H1 (cell line): ENCODE results near the gene PRR7. TPM values are rescaled to one million over a fixed set of nuclear protein-coding genes. Genes with fewer than 3 reads are reported as not detected.

Experiments used
- CTCF ChIA-PET: fragments of 300-600 bp; sonication (Branson Sonifier 250); formaldehyde crosslinking; loops from one replicate; lab custom pipeline; 2021; ENCODE audit not compliant: partially characterized antibody; lab: Charles Lee
- POLR2A ChIA-PET: fragments of 300-600 bp; sonication (Branson Sonifier 250); formaldehyde crosslinking; loops from one replicate; lab custom pipeline; 2021; ENCODE audit warnings: inconsistent platforms; ENCODE audit not compliant: partially characterized antibody; lab: Charles Lee
- DNase-seq, 2 experiments: peaks; one replicate each; pipeline versions ENCODE4 v3.0.0 to v3.0.0-alpha.2; 2010 to 2022; ENCODE audit warnings: low spot score in 2 of 2, low read depth in 1 of 2, mixed read lengths in 1 of 2
- FAIRE-seq: peaks from 2 replicates; lab custom pipeline; 2011; peaks lifted over from hg19 to GRCh38; lab: Jason Lieb, UNC
- H2AFZ ChIP-seq: 2 replicates; pipeline ENCODE4 v1.8.1; 2012; ENCODE audit warnings: low read length, inconsistent platforms
- H2AK5ac ChIP-seq: 2 replicates; pipeline ENCODE4 v1.6.1; 2013; ENCODE audit warnings: low read depth, low read length
- H2BK120ac ChIP-seq: replicated peaks from 2 replicates; pipeline ENCODE3; 2013; ENCODE audit warnings: low read depth, low read length, inconsistent platforms
- H2BK12ac ChIP-seq: 2 replicates; pipeline ENCODE4 v1.6.1; 2013; ENCODE audit warnings: low read depth, low read length
- H2BK15ac ChIP-seq: 2 replicates; pipeline ENCODE4 v1.6.1; 2013; ENCODE audit warnings: low read length
- H2BK20ac ChIP-seq: 2 replicates; pipeline ENCODE4 v1.6.1; 2013; ENCODE audit warnings: low read length
- H2BK5ac ChIP-seq: 2 replicates; pipeline ENCODE4 v1.6.1; 2013; ENCODE audit warnings: low read depth, low read length
- H3K14ac ChIP-seq: 2 replicates; pipeline ENCODE4 v1.6.1; 2013; ENCODE audit warnings: inconsistent platforms; ENCODE audit not compliant: insufficient read length
- H3K18ac ChIP-seq: 2 replicates; pipeline ENCODE4 v1.6.1; 2013; ENCODE audit warnings: low read length; ENCODE audit errors: extremely low read depth
- H3K23ac ChIP-seq: 2 replicates; pipeline ENCODE4 v1.6.1; 2013; ENCODE audit warnings: inconsistent platforms; ENCODE audit not compliant: insufficient read length
- H3K23me2 ChIP-seq: 2 replicates; pipeline ENCODE4 v1.6.1; 2013; ENCODE audit warnings: low read depth, low read length
- H3K27ac ChIP-seq: 2 replicates; pipeline ENCODE4 v1.6.1; 2011; ENCODE audit warnings: low read depth, low read length, inconsistent platforms
- H3K27me3 ChIP-seq, 4 experiments: replicated peaks in 1 of 4; 1 replicate in 1 of 4; 2 replicates in 3 of 4; pipeline versions ENCODE4 v1.6.1 to v1.8.1; 2011 to 2013; ENCODE audit warnings: low read length in 3 of 4, mild to moderate bottlenecking in 3 of 4, inconsistent platforms in 2 of 4, mixed read lengths in 2 of 4, moderate library complexity in 1 of 4; ENCODE audit not compliant: control insufficient read depth in 3 of 4, insufficient read depth in 3 of 4; ENCODE audit errors: extremely low read depth in 1 of 4
- H3K36me3 ChIP-seq, 4 experiments: 2 replicates each; pipeline versions ENCODE4 v1.6.1 to v1.8.1; 2011 to 2013; ENCODE audit warnings: mild to moderate bottlenecking in 4 of 4, low read length in 3 of 4, moderate library complexity in 2 of 4, control low read depth in 1 of 4, inconsistent platforms in 1 of 4; ENCODE audit not compliant: insufficient read depth in 4 of 4, control insufficient read depth in 2 of 4
- H3K4ac ChIP-seq: replicated peaks from 2 replicates; pipeline ENCODE3; 2013; ENCODE audit warnings: low read length, low read depth, mixed read lengths, inconsistent platforms; ENCODE audit not compliant: insufficient read length
- H3K4me1 ChIP-seq, 4 experiments: replicated peaks in 1 of 4; 1 replicate in 1 of 4; 2 replicates in 3 of 4; pipeline versions ENCODE4 v1.6.1 to v1.8.1; 2011 to 2013; ENCODE audit warnings: low read length in 3 of 4, inconsistent platforms in 2 of 4, mixed read lengths in 1 of 4; ENCODE audit not compliant: insufficient read depth in 4 of 4, control insufficient read depth in 3 of 4
- H3K4me2 ChIP-seq, 2 experiments: 2 replicates each; pipeline versions ENCODE4 v1.6.1 to v1.8.1; 2011 to 2013; ENCODE audit warnings: low read depth in 2 of 2, low read length in 2 of 2, control low read depth in 1 of 2, inconsistent platforms in 1 of 2, mild to moderate bottlenecking in 1 of 2; ENCODE audit not compliant: insufficient read depth in 1 of 2
- H3K4me3 ChIP-seq, 4 experiments: fragments of 200-600, 300-600 bp in 1 of 4; sonication (generic), shearing (Covaris generic), sonication (Bioruptor Twin) in 1 of 4; 2 replicates each; pipeline versions ENCODE4 v1.5.1 to v1.8.1; 2011 to 2016; ENCODE audit warnings: low read length in 4 of 4, low read depth in 3 of 4, control low read depth in 2 of 4, inconsistent platforms in 2 of 4, mild to moderate bottlenecking in 2 of 4, mixed read lengths in 1 of 4, moderate library complexity in 1 of 4; ENCODE audit not compliant: insufficient read depth in 2 of 4; ENCODE audit errors: extremely low read depth in 1 of 4
- H3K56ac ChIP-seq: replicated peaks from 2 replicates; pipeline ENCODE3; 2013; ENCODE audit warnings: low read depth, mild to moderate bottlenecking, mixed read lengths, low read length, inconsistent platforms; ENCODE audit not compliant: insufficient read length
- H3K79me1 ChIP-seq: 2 replicates; pipeline ENCODE4 v1.6.1; 2013; ENCODE audit warnings: low read depth, low read length, control low read depth
- H3K79me2 ChIP-seq, 2 experiments: 2 replicates each; pipeline versions ENCODE4 v1.6.1 to v1.8.1; 2012 to 2013; ENCODE audit warnings: low read length in 2 of 2, mild to moderate bottlenecking in 2 of 2, inconsistent platforms in 1 of 2; ENCODE audit not compliant: insufficient read depth in 2 of 2, control insufficient read depth in 1 of 2
- H3K9ac ChIP-seq, 4 experiments: replicated peaks in 1 of 4; 1 replicate in 1 of 4; 2 replicates in 3 of 4; pipeline versions ENCODE4 v1.6.1 to v1.8.1; 2011 to 2013; ENCODE audit warnings: low read depth in 3 of 4, low read length in 3 of 4, control low read depth in 2 of 4, mild to moderate bottlenecking in 2 of 4, moderate library complexity in 2 of 4, inconsistent platforms in 1 of 4; ENCODE audit errors: extremely low read depth in 1 of 4
- H3K9me3 ChIP-seq, 2 experiments: 2 replicates each; pipeline versions ENCODE4 v1.6.1 to v1.8.1; 2012 to 2013; ENCODE audit warnings: mild to moderate bottlenecking in 2 of 2, moderate library complexity in 2 of 2, control low read depth in 1 of 2, inconsistent platforms in 1 of 2, low read depth in 1 of 2, low read length in 1 of 2, mixed read lengths in 1 of 2; ENCODE audit not compliant: insufficient read depth in 2 of 2
- H4K20me1 ChIP-seq, 2 experiments: replicated peaks in 1 of 2; 2 replicates each; pipeline versions ENCODE3 to v1.8.1; 2011 to 2013; ENCODE audit warnings: inconsistent platforms in 2 of 2, low read length in 2 of 2, mild to moderate bottlenecking in 1 of 2; ENCODE audit not compliant: insufficient read depth in 2 of 2, control insufficient read depth in 1 of 2
- H4K5ac ChIP-seq: 2 replicates; pipeline ENCODE4 v1.6.1; 2013; ENCODE audit warnings: low read length, low read depth, mixed read lengths, inconsistent platforms; ENCODE audit not compliant: insufficient read length
- H4K8ac ChIP-seq: 2 replicates; pipeline ENCODE4 v1.8.0; 2013; ENCODE audit warnings: mild to moderate bottlenecking, moderate library complexity, low read length, inconsistent platforms; ENCODE audit not compliant: insufficient read depth; ENCODE audit errors: extremely low read depth
- H4K91ac ChIP-seq: replicated peaks from 2 replicates; pipeline ENCODE3; 2013; ENCODE audit warnings: low read length, mixed read lengths, inconsistent platforms; ENCODE audit not compliant: insufficient read length
- ASH2L ChIP-seq: fragments of 200-600, 300-600 bp; sonication (generic); IDR thresholded peaks from one replicate; pipeline ENCODE4 v1.7.1; 2017; ENCODE audit warnings: low read length
- BRCA1 ChIP-seq: IDR thresholded peaks from 2 replicates; pipeline ENCODE4 v1.6.1; 2012; ENCODE audit warnings: low read depth, low read length, improper control_type of control experiment
- CEBPB ChIP-seq: IDR thresholded peaks from 2 replicates; pipeline ENCODE4 v1.6.1; 2012; ENCODE audit warnings: low read depth, low read length
- JUND ChIP-seq: IDR thresholded peaks from 2 replicates; pipeline ENCODE4 v1.6.1; 2011; ENCODE audit warnings: mild to moderate bottlenecking, improper control_type of control experiment, low read length
- POLR2AphosphoS5 ChIP-seq: IDR thresholded peaks from 2 replicates; pipeline ENCODE4 v1.6.1; 2011; ENCODE audit warnings: low read depth, low read length
- RBBP5 ChIP-seq: IDR thresholded peaks from 2 replicates; pipeline ENCODE4 v1.7.1; 2012; ENCODE audit warnings: low read depth, mild to moderate bottlenecking, inconsistent platforms, low read length, moderate library complexity, borderline replicate concordance
- RNF2 ChIP-seq: fragments of 200-900, 300-1000 bp; sonication (generic); IDR thresholded peaks from 2 replicates; pipeline ENCODE4 v1.7.1; 2016; ENCODE audit warnings: borderline replicate concordance, low read depth, mild to moderate bottlenecking, antibody characterized with exemption, low read length; ENCODE audit not compliant: poor library complexity, severe bottlenecking; ENCODE audit errors: missing control alignments
- SIN3A ChIP-seq, 2 experiments: IDR thresholded peaks in 1 of 2; conservative IDR thresholded peaks in 1 of 2; 2 replicates each; pipeline ENCODE4 v1.6.1; 2011 to 2012; ENCODE audit warnings: low read length in 2 of 2, improper control_type of control experiment in 1 of 2, low read depth in 1 of 2, mild to moderate bottlenecking in 1 of 2
- SP1 ChIP-seq: IDR thresholded peaks from 2 replicates; pipeline ENCODE4 v1.6.1; 2011; ENCODE audit warnings: low read depth, low read length
- SP2 ChIP-seq: IDR thresholded peaks from 2 replicates; pipeline ENCODE4 v1.6.1; 2012; ENCODE audit warnings: mild to moderate bottlenecking, low read length, inconsistent platforms
- SRF ChIP-seq: IDR thresholded peaks from 2 replicates; pipeline ENCODE4 v1.6.1; 2011; ENCODE audit warnings: mild to moderate bottlenecking, low read depth, low read length, moderate library complexity
- WGBS, 2 experiments: shearing (Covaris generic) in 1 of 2; methylation state at CpG; one replicate each; pipeline versions ENCODE4 v1.1.6 to v1.1.7; 2013 to 2015; ENCODE audit warnings: low lambda C conversion rate in 2 of 2, mixed read lengths in 2 of 2, inconsistent platforms in 1 of 2, low coverage in 1 of 2, missing lambda C conversion rate in 1 of 2; ENCODE audit not compliant: insufficient replicate concordance in 2 of 2, insufficient coverage in 1 of 2, insufficient read length in 1 of 2; ENCODE audit errors: extremely low coverage in 1 of 2, missing lambda C conversion rate in 1 of 2; 5-methylcytosine and 5-hydroxymethylcytosine counted together
- polyA plus RNA-seq, 7 experiments: library from polyadenylated mRNA; depleted of rRNA in 3 of 7; stranded (reverse) in 5 of 7; unstranded in 2 of 7; fragments of >200 nt in 5 of 7; fragments of 200-250 nt in 2 of 7; gene quantifications; 1 replicate in 5 of 7; 2 replicates in 1 of 7; 4 replicates in 1 of 7; pipeline versions ENCODE4 v1.2.1 to v1.2.3, GENCODE V29; 2011 to 2013; ENCODE audit warnings: missing spikeins in 2 of 7, mixed read lengths in 2 of 7
- total RNA-seq: library from RNA; stranded (reverse); fragmentation: NEBNext Ultra II Directional; extraction: Animal tissue kit (Norgen Biotek cat#: 25700); gene quantifications from 2 replicates; pipeline ENCODE4 v1.2.1, GENCODE V29; 2021

PRR7 gene
- total and polyA plus RNA-seq, 2 of the 8 experiments (the other 6 are each of a cell fraction or from before 2014, with no cell fraction given) = 8.0 to 11.8 TPM

DNA sequence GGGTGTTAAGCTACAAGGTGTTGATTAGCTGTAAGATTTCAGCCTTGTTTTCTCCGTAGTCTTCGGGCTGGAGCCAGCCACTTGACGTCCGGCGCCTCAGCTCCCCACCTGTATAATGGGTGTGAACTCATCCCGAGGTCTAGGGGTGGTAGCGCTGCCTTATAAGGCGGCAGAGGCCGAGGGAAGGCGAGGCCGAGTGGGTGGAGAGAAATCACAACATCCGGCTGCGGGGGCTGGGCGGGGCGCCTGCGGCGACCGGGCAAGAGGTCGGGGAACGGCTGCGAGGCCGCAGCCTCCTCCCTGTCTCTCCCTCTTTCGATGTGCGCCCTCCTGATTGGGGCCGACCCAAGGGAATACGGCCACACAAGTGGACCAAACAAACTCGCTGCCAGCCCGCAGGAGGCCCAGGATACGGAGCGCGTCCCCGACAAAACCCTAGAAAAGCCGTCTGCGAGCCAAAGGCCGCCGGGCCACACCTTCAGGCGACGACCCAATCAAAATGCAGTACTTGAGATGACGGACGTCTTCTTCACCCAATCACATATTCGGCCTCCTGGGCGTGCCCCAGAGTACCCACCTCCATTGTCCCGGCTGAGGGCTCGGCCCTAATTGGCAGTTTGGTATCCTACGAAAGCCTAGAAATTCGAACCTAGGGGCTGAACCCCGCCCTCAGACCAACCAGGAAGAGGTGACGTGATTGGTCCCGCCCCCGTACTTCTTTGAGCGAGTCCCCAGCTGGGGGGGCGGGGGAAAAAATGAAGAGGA lies 20.6 kb upstream of the PRR7 start:
- DNase-seq (peak; percentile 97 to 100), FAIRE-seq (peak; percentile 68)
- peak overlapping the region; percentile 52 to 71 (median 64) for H3K4me3 ChIP-seq
- peak overlapping the region in 3 of 4 experiments; percentile 82 to 86 (median 84); a peak in 6 of 7 replicates for H3K9ac ChIP-seq
- H3K14ac ChIP-seq = no peak overlapping the region
- peaks cover 4 to 14% (median 9%) of the 10 kb centered on the region in 4 experiments; a peak in 6 of 7 replicates for H3K4me1 ChIP-seq
- no peak overlapping the region for H2BK120ac ChIP-seq
- H4K5ac ChIP-seq = peak overlapping the region; percentile 88
- peaks cover 10 to 17% of the 10 kb centered on the region in 2 experiments for H4K20me1 ChIP-seq
- no peak overlapping the region for H3K4ac ChIP-seq
- H4K8ac ChIP-seq = peak overlapping the region; percentile 93; the same call in 1 of the 2 replicates
- peak overlapping the region; percentile 91 for H2BK5ac ChIP-seq
- peaks cover 10% of the 10 kb centered on the region for H3K23me2 ChIP-seq
- H3K36me3 ChIP-seq = peaks cover 0 to 4% (median 2%) of the 10 kb centered on the region in 4 experiments; a peak in 2 of 8 replicates
- peak overlapping the region; percentile 86; the same call in 1 of the 2 replicates for H3K27ac ChIP-seq
- ChIA-PET POLR2A (interaction anchor here (0.6 to 24.2 kb wide), 18 partner anchors 9 to 91 kb away, joined by 3 to 460 read pairs (median 5); partner anchors contain the start of genes DDX41, LMAN2, PDLIM7 and PRR7), CTCF (interaction anchor here (0.5 to 7.1 kb wide), 13 partner anchors 12 to 620 kb away, joined by 3 to 57 read pairs (median 4); partner anchors contain the start of gene PFN3)
- 3% methylated on average over 50 of the region's 52 CpGs; no CpG with 5 or more reads in 1 of the 2 experiments for whole genome bisulfite sequencing, 2 experiments
- H2BK12ac ChIP-seq = peak overlapping the region; percentile 68; the same call in 1 of the 2 replicates
- peak overlapping the region; percentile 71; the same call in 1 of the 2 replicates for H3K18ac ChIP-seq
- H3K79me2 ChIP-seq = peaks cover 0 to 26% of the 10 kb centered on the region in 2 experiments; a peak in 2 of 4 replicates
- H3K56ac ChIP-seq = peak overlapping the region; percentile 83
- H4K91ac ChIP-seq = peak overlapping the region; percentile 90
- H2BK20ac ChIP-seq = peak overlapping the region; percentile 80; the same call in 1 of the 2 replicates
- H3K23ac ChIP-seq = no peak overlapping the region
- no peak overlapping the region for H2AFZ ChIP-seq
- no peaks in the 10 kb centered on the region for H3K9me3 ChIP-seq
- H2AK5ac ChIP-seq = no peak overlapping the region
- H3K4me2 ChIP-seq = peak overlapping the region; percentile 62 to 81
- H2BK15ac ChIP-seq = peak overlapping the region; percentile 88
- peaks cover 16% of the 10 kb centered on the region for H3K79me1 ChIP-seq
- H3K27me3 ChIP-seq = no peaks in the 10 kb centered on the region
- TF ChIP-seq SP1 (peak; percentile 97), SRF (peak; percentile 98), JUND (no peak), RBBP5 (peak; percentile 80), POLR2AphosphoS5 (peak; percentile 82), BRCA1 (no peak), SP2 (peak; percentile 78), ASH2L (peak; percentile 69), SIN3A (conservative IDR thresholded peaks at IDR 0.05 in 1 of 2, IDR thresholded peaks at IDR 0.05 in 1 of 2; ENCODE audit: low read depth in 1 of 2, low read length in 2 of 2) (peak in 1 of 2 experiments; percentile 72; a peak in 2 of 4 replicates), RNF2 (no peak), CEBPB (no peak)
